Keratinocyte (primary cell): ENCODE data around the gene LINGO1.

Experiments
- EZH2 ChIP-seq: IDR thresholded peaks from one replicate; pipeline ENCODE4 v1.6.1; 2012; ENCODE audit warnings: inconsistent platforms, mild to moderate bottlenecking, low read length, moderate library complexity
- TF ChIP-seq, protein P1 (sequence below), 3 experiments: IDR thresholded peaks in 1 of 3; conservative IDR thresholded peaks in 1 of 3; optimal IDR thresholded peaks in 1 of 3; 2 replicates in 2 of 3; 3 replicates in 1 of 3; pipeline versions ENCODE3 to v1.5.1; 2011; ENCODE audit warnings: low read length in 3 of 3, mild to moderate bottlenecking in 3 of 3, moderate library complexity in 2 of 3, control low read depth in 1 of 3, inconsistent platforms in 1 of 3; ENCODE audit not compliant: insufficient read depth in 2 of 3; ENCODE audit errors: extremely low read depth in 1 of 3

- TF ChIP-seq, protein P1, sequence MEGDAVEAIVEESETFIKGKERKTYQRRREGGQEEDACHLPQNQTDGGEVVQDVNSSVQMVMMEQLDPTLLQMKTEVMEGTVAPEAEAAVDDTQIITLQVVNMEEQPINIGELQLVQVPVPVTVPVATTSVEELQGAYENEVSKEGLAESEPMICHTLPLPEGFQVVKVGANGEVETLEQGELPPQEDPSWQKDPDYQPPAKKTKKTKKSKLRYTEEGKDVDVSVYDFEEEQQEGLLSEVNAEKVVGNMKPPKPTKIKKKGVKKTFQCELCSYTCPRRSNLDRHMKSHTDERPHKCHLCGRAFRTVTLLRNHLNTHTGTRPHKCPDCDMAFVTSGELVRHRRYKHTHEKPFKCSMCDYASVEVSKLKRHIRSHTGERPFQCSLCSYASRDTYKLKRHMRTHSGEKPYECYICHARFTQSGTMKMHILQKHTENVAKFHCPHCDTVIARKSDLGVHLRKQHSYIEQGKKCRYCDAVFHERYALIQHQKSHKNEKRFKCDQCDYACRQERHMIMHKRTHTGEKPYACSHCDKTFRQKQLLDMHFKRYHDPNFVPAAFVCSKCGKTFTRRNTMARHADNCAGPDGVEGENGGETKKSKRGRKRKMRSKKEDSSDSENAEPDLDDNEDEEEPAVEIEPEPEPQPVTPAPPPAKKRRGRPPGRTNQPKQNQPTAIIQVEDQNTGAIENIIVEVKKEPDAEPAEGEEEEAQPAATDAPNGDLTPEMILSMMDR (optimal IDR thresholded peaks at IDR 0.05 in 1 of 3, IDR thresholded peaks at IDR 0.05 in 1 of 3, conservative IDR thresholded peaks at IDR 0.05 in 1 of 3; ENCODE audit: extremely low read depth in 1 of 3, insufficient read depth in 2 of 3, low read length in 3 of 3) = no peak
- no peak for TF ChIP-seq EZH2
These were observed 28.9 kb downstream of the LINGO1 start for GRCh38 chr15:77603611-77604336.
